HG03354 (cell line): ENCODE results near the gene LPAR2.
A peak's percentile ranks its signal among the peaks of the same experiment; 100 is the strongest.

ENCODE experiments used
- ATAC-seq: cut with Tn5 transposase; IDR thresholded peaks from one replicate; pipeline ENCODE4 v1.9.1; 2021; ENCODE audit warnings: mild to moderate bottlenecking; ENCODE audit not compliant: unreplicated experiment, poor library complexity, severe bottlenecking

LPAR2 gene

GRCh38 chr19:19655051-19655594 lies 27.1 kb upstream of the LPAR2 start:
- ATAC-seq, result no peak

DNA sequence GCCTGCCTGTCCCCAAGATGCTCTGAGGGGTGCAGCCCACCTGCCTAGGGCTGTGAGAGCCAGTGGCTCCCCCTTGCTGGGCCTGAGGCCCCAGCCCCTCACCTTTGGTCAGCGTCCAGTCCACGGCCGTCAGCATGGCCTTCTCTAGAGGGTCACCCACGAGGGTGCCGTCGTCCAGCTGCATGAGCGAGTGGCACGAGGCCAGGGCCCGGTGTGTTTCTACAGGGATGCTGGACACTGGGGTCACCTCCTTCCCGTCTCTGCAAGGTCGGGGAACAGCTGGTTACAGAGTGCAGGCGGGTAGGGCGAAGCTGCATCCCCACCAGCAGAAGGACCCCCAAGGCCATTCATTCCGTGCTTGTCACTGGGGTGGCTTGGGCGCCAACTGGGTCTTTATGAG lies 26.4 kb upstream of the LPAR2 start:
- ATAC-seq, result no peak

- ATAC-seq, result no peak
Observed at GRCh38 chr19:19653597-19654147, 25.7 kb upstream of the LPAR2 start.

DNA sequence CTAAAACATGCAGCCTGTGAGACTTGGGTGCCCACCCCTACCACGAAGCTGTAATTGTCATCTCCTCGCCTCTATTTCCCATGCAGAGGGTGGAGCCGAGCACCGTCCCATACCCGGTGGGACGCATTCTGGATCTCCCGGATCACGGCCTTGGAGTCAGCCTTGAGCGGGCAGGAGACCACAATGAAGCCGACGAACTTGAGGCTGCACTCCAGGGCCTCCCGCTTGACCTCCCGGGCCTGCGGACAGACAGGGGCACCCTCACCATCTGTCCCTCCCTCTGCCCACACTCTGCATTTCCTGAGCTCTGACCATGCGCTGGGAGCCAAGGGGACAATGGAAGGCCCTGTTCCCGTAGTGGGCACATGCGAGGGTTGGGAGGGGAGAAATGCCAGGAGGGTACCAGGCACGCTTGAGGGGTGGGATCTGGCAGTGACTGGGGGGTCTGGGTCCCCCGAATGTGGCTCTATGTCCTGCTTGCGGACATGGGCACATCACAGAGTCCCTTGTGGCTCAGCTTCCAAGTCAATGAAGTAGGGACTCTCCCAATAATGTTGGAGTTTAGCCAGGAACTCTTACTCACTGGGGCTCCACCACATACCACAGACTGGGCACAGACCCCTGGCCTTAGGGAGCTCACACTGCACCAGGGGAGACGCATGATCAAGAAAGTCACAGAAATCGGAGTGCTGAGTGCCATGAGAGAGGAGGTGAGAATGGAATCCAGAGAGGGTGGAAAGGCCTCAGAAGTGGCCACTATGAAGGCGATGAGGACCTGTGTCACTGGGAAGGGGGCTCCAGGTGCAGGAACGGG lies 24.7 kb upstream of the LPAR2 start:
- no peak for ATAC-seq

- ATAC-seq, result no peak
Observed at GRCh38 chr19:19651076-19651475, 23.1 kb upstream of the LPAR2 start.

DNA sequence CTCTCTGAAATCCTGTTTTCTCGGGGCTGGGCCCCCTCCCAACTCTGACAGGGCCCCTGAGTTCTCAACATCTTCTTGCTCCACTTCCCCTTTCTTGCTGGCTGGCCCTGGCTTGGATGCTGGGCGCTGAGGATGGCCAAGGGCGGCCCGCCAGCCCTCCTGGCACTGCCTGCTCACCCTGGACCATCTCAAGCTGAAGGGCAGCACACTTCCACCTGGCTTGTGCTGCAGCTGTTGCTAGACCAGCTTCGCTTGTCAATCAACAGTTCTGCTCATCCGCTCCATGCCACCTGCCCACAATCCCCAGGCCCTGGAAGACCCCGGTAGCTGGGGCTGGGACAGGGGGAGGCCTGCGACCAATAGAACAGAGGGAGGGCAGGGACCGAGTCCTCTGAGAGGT lies 22.3 kb upstream of the LPAR2 start:
- no peak for ATAC-seq

DNA sequence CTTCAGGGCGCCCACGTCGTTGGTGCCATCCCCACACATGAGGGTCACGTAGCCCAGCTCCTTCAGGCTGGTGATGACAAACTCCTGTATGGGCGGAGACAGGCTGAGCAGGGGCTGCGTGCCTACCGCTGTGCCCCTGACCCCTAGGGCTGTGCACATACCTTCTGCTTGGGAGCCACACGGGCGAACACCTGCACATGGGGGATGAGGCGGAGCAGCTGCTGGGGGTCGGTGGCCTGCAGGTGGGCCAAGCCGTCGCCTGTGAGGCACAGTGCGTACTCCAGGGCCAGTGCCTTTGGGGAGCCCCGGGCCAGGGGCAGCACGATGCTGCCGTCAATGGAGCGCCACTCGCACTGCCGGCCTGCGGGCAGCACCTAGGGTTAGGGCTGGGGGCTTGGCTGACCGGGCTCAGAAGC lies 21.6 kb upstream of the LPAR2 start:
- ATAC-seq, result no peak

DNA sequence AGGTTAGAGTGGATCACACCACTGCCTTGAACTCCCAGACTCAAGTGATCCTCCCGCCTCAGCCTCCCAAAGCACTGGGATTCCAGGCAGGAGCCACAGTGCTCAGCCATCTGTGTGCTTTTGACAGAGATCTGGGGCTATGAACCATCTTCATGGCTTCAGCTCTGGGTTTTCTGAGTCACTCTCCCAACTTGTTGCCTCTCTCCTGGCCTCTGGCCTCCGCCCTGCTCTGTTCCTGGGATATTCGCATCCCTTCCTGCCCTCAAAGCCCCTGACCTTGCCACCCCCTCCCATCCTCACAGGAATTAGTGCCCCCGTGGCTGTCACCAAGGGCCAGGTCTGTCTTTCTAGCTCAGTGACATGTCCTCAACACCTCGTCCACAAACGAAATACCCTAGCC lies 21.1 kb upstream of the LPAR2 start:
- no peak for ATAC-seq

- no peak for ATAC-seq
Observed at GRCh38 chr19:19647037-19647835, 19.2 kb upstream of the LPAR2 start.

DNA sequence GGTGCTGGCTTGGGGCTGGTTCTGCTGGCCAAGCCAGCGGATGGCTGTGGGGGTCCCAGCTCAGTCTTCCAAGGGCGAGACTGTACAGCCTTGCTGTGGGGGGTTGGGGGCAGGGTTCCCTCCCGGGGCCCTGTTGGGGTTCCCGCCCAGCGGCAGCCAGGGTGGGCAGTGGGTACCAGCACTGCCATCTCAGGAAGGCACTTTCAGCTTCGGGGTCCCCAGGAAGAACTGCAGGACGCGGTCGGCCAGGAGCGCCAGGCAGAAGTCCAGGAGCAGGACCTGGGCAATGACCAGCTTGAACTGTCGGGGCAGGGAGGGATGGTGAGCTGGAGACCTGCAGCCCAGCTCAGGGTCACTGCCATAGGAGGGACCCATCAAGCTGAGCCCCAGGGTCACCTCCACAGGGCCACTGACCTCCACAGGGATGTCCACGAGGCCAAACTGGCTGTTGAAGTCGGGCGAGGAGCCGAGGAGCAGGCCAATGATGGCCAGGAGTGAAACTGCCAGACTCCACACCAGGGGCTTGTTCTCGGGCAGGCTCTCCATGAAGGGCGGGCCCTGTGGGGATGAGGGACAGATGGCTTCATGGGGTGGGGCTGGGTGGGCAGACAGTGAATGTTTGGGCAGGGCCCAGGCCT lies 17.3 kb upstream of the LPAR2 start:
- no peak for ATAC-seq

- ATAC-seq, result no peak
Observed at GRCh38 chr19:19644054-19644388, 16.0 kb upstream of the LPAR2 start.

DNA sequence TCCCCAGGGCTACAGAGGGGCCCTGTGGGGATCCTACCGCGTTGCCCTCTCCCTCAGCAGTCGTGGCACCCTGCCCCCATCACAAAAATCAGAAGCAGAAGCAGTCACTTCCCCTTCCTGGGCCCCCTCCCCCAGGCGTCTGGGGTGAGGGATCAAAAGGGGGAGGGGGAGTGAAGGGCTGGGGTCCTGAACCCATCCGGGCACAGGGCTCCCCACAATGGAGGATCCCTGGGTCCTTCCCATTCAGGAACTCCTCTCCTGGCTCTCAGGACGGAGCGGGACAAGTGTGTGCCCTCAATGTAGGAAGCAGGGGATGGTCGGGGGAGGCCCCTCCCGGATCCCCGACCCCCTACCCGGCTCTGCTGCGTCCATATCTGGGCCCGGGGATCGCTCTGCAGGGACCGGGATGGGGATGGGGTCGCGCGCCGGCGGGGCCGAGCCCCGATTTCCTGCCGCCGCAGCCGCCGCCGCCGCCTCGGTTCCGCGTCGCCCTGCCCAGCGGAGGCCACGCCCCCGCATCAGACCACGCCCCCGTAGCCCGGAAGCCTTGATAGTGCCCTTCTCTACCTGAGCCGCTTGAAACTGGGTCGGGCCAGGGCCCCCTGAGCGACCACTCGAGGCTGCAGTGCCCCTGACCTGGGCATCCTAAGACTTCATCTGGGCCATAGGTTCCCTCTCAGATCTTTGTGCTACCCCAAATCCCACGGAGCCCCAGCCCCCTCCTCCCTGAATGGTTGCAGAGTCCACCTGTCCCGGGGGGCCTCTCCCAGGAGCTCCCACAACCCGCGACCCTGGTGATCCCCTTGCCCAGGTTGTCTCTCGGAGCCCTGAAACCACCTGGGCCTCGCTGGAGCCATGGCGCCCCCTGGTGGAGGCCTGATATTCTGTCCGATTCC lies 15.4 kb upstream of the LPAR2 start, which contains the start of gene GMIP:
Gene GMIP, minus strand, starts transcription at position 500 of the 896 bp plus-strand sequence. Its CDS starts 128 bp downstream, at position 372.
- peak; percentile 83 for ATAC-seq

DNA sequence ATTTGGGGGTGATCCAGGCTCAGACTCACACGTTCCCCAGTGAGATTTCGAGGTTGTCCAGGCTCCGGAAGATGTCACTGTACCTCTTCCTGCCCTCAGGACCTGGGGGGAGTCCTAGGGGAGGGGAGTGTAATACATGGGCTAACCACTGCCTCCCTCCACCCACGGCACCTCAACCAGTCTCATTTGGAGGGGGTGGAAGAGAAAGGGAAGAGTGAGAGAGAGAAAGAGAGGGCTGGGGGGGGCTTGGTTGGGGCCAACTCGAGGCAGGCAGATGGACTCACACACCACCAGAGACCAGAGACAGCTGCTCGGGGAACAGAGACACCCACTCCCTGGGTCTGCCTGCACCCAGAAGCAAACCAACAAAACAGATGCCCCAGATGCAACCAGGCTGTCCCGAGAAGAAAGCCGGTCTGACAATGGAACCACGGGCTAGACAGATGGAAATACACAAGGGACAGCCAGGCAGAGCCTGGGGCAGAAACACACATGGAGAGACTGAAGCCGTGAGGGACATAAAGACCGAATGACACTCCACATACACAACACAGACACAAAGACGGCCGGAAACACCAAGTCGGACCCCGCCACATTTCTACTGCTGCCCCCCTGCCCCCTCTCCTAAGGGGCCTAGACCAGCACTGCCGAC lies 14.6 kb upstream of the LPAR2 start:
- peak; percentile 30 for ATAC-seq

DNA sequence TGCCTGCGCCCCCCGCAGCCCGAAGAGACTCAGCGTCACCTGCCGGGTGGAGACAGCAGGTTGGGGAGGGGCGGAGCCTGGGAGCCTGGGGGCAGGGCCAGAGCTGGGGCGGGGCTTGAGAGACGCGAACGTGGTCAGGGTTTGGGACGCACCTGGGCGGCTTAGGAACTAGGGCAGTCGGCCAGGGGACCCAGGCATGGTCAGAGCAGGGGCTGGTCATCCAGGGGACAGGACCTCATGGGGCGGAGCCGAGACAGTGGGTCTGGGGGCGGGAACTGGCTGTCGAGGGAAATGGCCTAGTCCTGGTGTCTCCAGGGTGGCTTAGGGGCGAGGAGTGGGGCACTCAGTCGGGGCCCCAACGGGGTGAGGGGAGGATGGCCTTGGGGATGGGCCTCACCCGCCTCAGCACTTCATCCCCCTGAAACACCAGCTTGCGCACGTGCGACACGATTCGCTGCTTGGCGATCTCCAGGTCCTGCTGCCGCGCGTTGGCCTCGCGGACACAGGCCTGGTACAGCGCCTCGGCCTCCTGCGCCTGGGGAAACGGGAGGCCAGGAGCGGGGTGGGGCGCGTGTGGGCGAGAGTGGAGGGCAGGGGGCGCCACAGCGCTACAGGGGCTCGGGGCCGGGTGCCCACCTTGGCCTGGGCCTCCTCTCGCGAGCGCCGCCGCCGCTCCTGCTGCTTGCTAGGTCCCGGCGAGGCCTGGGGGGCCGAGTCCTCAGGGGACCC lies 9.7 kb upstream of the LPAR2 start:
- ATAC-seq, result no peak

GRCh38 chr19:19637186-19637522 lies 9.1 kb upstream of the LPAR2 start:
- no peak for ATAC-seq

- ATAC-seq, result no peak
Observed at GRCh38 chr19:19636573-19637185, 8.7 kb upstream of the LPAR2 start.

- no peak for ATAC-seq
Observed at GRCh38 chr19:19635313-19635702, 7.3 kb upstream of the LPAR2 start.
